Activated T-helper 17 cell treated with anti-CD3 and anti-CD28 coated beads, Interleukin-2, amount 50 U/mL, for 72 hours (primary cell): ENCODE data around the gene EFCC1. TPM values are rescaled to one million over a fixed set of nuclear protein-coding genes. Genes with fewer than 3 reads are reported as not detected.

Source experiments
- ATAC-seq: fragments of 150-1000 bp; cut with Tn5 transposase; replicated peaks from 2 replicates; pipeline ENCODE4 v1.10.0; 2021; ENCODE audit warnings: mild to moderate bottlenecking, moderate library complexity
- H3K27ac Mint-ChIP-seq: one replicate; pipeline ENCODE4 v1.8.0; 2022; ENCODE audit warnings: mixed read lengths
- H3K27me3 Mint-ChIP-seq: one replicate; pipeline ENCODE4 v1.8.0; 2022; ENCODE audit warnings: mixed read lengths
- H3K36me3 Mint-ChIP-seq: one replicate; pipeline ENCODE4 v1.8.0; 2022; ENCODE audit warnings: low read depth, mild to moderate bottlenecking, mixed read lengths
- H3K4me1 Mint-ChIP-seq: one replicate; pipeline ENCODE4 v1.8.0; 2022; ENCODE audit warnings: mixed read lengths
- H3K4me3 Mint-ChIP-seq: one replicate; pipeline ENCODE4 v1.8.0; 2022; ENCODE audit warnings: mild to moderate bottlenecking, mixed read lengths
- H3K9me3 Mint-ChIP-seq: one replicate; pipeline ENCODE4 v1.8.0; 2022; ENCODE audit warnings: mixed read lengths
- total RNA-seq, 2 donors: library from RNA; stranded (reverse); gene quantifications; one replicate each; pipeline ENCODE4 v1.2.3, GENCODE V29; 2022

The EFCC1 gene
- total RNA-seq, 2 donors from 2014 or later: not detected

GRCh38 chr3:128988286-128988685 is 12.8 kb upstream of the EFCC1 start:
- no peak for ATAC-seq

GRCh38 chr3:128991355-128991895 is 9.7 kb upstream of the EFCC1 start:
- Mint-ChIP-seq H3K36me3 (no peaks in the 10 kb centered on the region), H3K9me3 (no peaks in the 10 kb centered on the region), H3K4me3 (no peak overlapping the region), H3K27ac (no peak overlapping the region), H3K4me1 (no peaks in the 10 kb centered on the region), H3K27me3 (no peaks in the 10 kb centered on the region)
- no peak for ATAC-seq

More at GRCh38 chr3:128988286-128988685, 12.8 kb upstream of the EFCC1 start:
- Mint-ChIP-seq H3K27me3 (no peaks in the 10 kb centered on the region), H3K27ac (no peak overlapping the region), H3K4me1 (no peaks in the 10 kb centered on the region), H3K9me3 (no peaks in the 10 kb centered on the region), H3K36me3 (no peaks in the 10 kb centered on the region), H3K4me3 (no peak overlapping the region)

GRCh38 chr3:128992926-128993460 is 8.1 kb upstream of the EFCC1 start:
- Mint-ChIP-seq H3K27me3 (no peaks in the 10 kb centered on the region), H3K27ac (peak overlapping the region; percentile 63), H3K4me3 (peak overlapping the region; percentile 52), H3K9me3 (no peaks in the 10 kb centered on the region), H3K4me1 (no peaks in the 10 kb centered on the region), H3K36me3 (no peaks in the 10 kb centered on the region)
- no peak for ATAC-seq

GRCh38 chr3:128993461-128994172 is 7.5 kb upstream of the EFCC1 start, which contains the start of gene CFAP92:
TSS of gene CFAP92 (minus strand) at chr3:128994076. CDS start at chr3:128993304, 772 bp downstream.
- no peaks in the 10 kb centered on the region for H3K4me1 Mint-ChIP-seq
- H3K27ac Mint-ChIP-seq: peak within 1 kb of the TSS; percentile 63

GRCh38 chr3:128994173-128994512 is 7.0 kb upstream of the EFCC1 start:
- peak overlapping the region; percentile 52 for H3K4me3 Mint-ChIP-seq
- H3K9me3 Mint-ChIP-seq: no peaks in the 10 kb centered on the region
- H3K36me3 Mint-ChIP-seq: no peaks in the 10 kb centered on the region
- ATAC-seq: no peak
- H3K27ac Mint-ChIP-seq: peak overlapping the region; percentile 25
- H3K4me1 Mint-ChIP-seq: no peaks in the 10 kb centered on the region
- H3K27me3 Mint-ChIP-seq: no peaks in the 10 kb centered on the region

More at GRCh38 chr3:128993461-128994172, 7.5 kb upstream of the EFCC1 start, which contains the start of gene CFAP92:
- Mint-ChIP-seq H3K9me3 (no peaks in the 10 kb centered on the region), H3K4me3 (peak within 1 kb of the TSS; percentile 52), H3K36me3 (no peaks in the 10 kb centered on the region), H3K27me3 (no peaks in the 10 kb centered on the region)
- peak; percentile 100 for ATAC-seq

GRCh38 chr3:128994581-128995546 is 6.2 kb upstream of the EFCC1 start:
- Mint-ChIP-seq H3K4me3 (peak overlapping the region; percentile 52), H3K27ac (peak overlapping the region; percentile 25), H3K36me3 (no peaks in the 10 kb centered on the region), H3K27me3 (no peaks in the 10 kb centered on the region), H3K9me3 (no peaks in the 10 kb centered on the region), H3K4me1 (no peaks in the 10 kb centered on the region)
- ATAC-seq: no peak

- Mint-ChIP-seq H3K27ac (no peak overlapping the region), H3K36me3 (no peaks in the 10 kb centered on the region), H3K9me3 (no peaks in the 10 kb centered on the region), H3K4me3 (no peak overlapping the region), H3K27me3 (peaks cover 8% of the 10 kb centered on the region), H3K4me1 (no peaks in the 10 kb centered on the region)
- no peak for ATAC-seq
Measured at GRCh38 chr3:128995737-128996136, 5.4 kb upstream of the EFCC1 start.

- Mint-ChIP-seq H3K27ac (no peak overlapping the region), H3K4me1 (no peaks in the 10 kb centered on the region), H3K27me3 (peaks cover 9% of the 10 kb centered on the region), H3K9me3 (no peaks in the 10 kb centered on the region), H3K4me3 (no peak overlapping the region), H3K36me3 (no peaks in the 10 kb centered on the region)
- ATAC-seq: no peak
Measured at GRCh38 chr3:128996200-128996599, 4.9 kb upstream of the EFCC1 start.

GRCh38 chr3:128996726-128997125 is 4.4 kb upstream of the EFCC1 start:
- H3K4me3 Mint-ChIP-seq: no peak overlapping the region
- H3K4me1 Mint-ChIP-seq: no peaks in the 10 kb centered on the region
- H3K36me3 Mint-ChIP-seq: no peaks in the 10 kb centered on the region
- no peak overlapping the region for H3K27ac Mint-ChIP-seq
- H3K9me3 Mint-ChIP-seq: no peaks in the 10 kb centered on the region
- H3K27me3 Mint-ChIP-seq: peaks cover 9% of the 10 kb centered on the region
- no peak for ATAC-seq

- no peak overlapping the region for H3K4me3 Mint-ChIP-seq
- peaks cover 5% of the 10 kb centered on the region for H3K4me1 Mint-ChIP-seq
- no peaks in the 10 kb centered on the region for H3K36me3 Mint-ChIP-seq
- no peak overlapping the region for H3K27ac Mint-ChIP-seq
- peaks cover 14% of the 10 kb centered on the region for H3K27me3 Mint-ChIP-seq
- no peak for ATAC-seq
- no peaks in the 10 kb centered on the region for H3K9me3 Mint-ChIP-seq
Measured at GRCh38 chr3:128997486-128998133, 3.5 kb upstream of the EFCC1 start.

- Mint-ChIP-seq H3K4me3 (no peak overlapping the region), H3K9me3 (no peaks in the 10 kb centered on the region), H3K27me3 (peaks cover 22% of the 10 kb centered on the region), H3K4me1 (peaks cover 6% of the 10 kb centered on the region), H3K36me3 (no peaks in the 10 kb centered on the region), H3K27ac (no peak overlapping the region)
- no peak for ATAC-seq
Measured at GRCh38 chr3:128998561-128998960, 2.5 kb upstream of the EFCC1 start.

GRCh38 chr3:128999102-128999501 is 2.0 kb upstream of the EFCC1 start:
- Mint-ChIP-seq H3K27ac (no peak overlapping the region), H3K4me1 (peaks cover 6% of the 10 kb centered on the region), H3K36me3 (no peaks in the 10 kb centered on the region), H3K9me3 (no peaks in the 10 kb centered on the region), H3K4me3 (no peak overlapping the region), H3K27me3 (peaks cover 24% of the 10 kb centered on the region)
- ATAC-seq: no peak

- peaks cover 14% of the 10 kb centered on the region for H3K4me1 Mint-ChIP-seq
- peaks cover 30% of the 10 kb centered on the region for H3K27me3 Mint-ChIP-seq
- no peak for ATAC-seq
- no peaks in the 10 kb centered on the region for H3K9me3 Mint-ChIP-seq
- H3K4me3 Mint-ChIP-seq: peak overlapping the region; percentile 36
- H3K36me3 Mint-ChIP-seq: no peaks in the 10 kb centered on the region
- H3K27ac Mint-ChIP-seq: no peak overlapping the region
Measured at GRCh38 chr3:129000742-129001100, 383 bp upstream of the EFCC1 start.
